Measurements from ENCODE around the gene DST.

Gene DST

GRCh38 chr6:56536536-56536935 lies 106.2 kb downstream of the DST start:
- DNase-seq (ENCODE audit: low read depth), result no peak

GRCh38 chr6:56535626-56536025 lies 107.1 kb downstream of the DST start:
- DNase-seq (ENCODE audit: low read depth), result no peak

GRCh38 chr6:56534680-56535419 lies 107.8 kb downstream of the DST start:
- no peak for DNase-seq (ENCODE audit: low read depth)

- DNase-seq (ENCODE audit: low read depth), result no peak
These were observed 109.7 kb downstream of the DST start for GRCh38 chr6:56532766-56533551.

GRCh38 chr6:56531839-56532595 lies 110.7 kb downstream of the DST start:
- no peak for DNase-seq (ENCODE audit: low read depth)

- no peak for DNase-seq (ENCODE audit: low read depth)
These were observed 113.0 kb downstream of the DST start for GRCh38 chr6:56529594-56530191.

GRCh38 chr6:56528412-56528841 lies 114.3 kb downstream of the DST start:
- DNase-seq (ENCODE audit: low read depth), result no peak

GRCh38 chr6:56527934-56528333 lies 114.8 kb downstream of the DST start:
- no peak for DNase-seq (ENCODE audit: low read depth)

- no peak for DNase-seq (ENCODE audit: low read depth)
These were observed 115.7 kb downstream of the DST start for GRCh38 chr6:56526860-56527544.

- DNase-seq (ENCODE audit: low read depth), result no peak
These were observed 116.5 kb downstream of the DST start for GRCh38 chr6:56525974-56526789.

GRCh38 chr6:56524891-56525703 lies 117.6 kb downstream of the DST start:
- DNase-seq (ENCODE audit: low read depth), result no peak

- no peak for DNase-seq (ENCODE audit: low read depth)
These were observed 120.0 kb downstream of the DST start for GRCh38 chr6:56522495-56523270.

- no peak for DNase-seq (ENCODE audit: low read depth)
These were observed 120.7 kb downstream of the DST start for GRCh38 chr6:56521976-56522375.

GRCh38 chr6:56521454-56521853 lies 121.2 kb downstream of the DST start:
- DNase-seq (ENCODE audit: low read depth), result no peak

GRCh38 chr6:56520218-56520617 lies 122.5 kb downstream of the DST start:
- DNase-seq (ENCODE audit: low read depth), result no peak

GRCh38 chr6:56518995-56519767 lies 123.5 kb downstream of the DST start:
- DNase-seq (ENCODE audit: low read depth), result no peak

GRCh38 chr6:56517155-56517745 lies 125.4 kb downstream of the DST start:
- DNase-seq (ENCODE audit: low read depth), result no peak

- no peak for DNase-seq (ENCODE audit: low read depth)
These were observed 126.7 kb downstream of the DST start for GRCh38 chr6:56516003-56516402.
